Mammary microvascular endothelial cell (primary cell): Measurements from ENCODE around the gene TAGLN. TPM values are rescaled to one million over a fixed set of nuclear protein-coding genes. Genes with fewer than 3 reads are reported as not detected.

ENCODE experiments used
- total RNA-seq: library from RNA; depleted of rRNA; stranded (reverse); fragments of >200 nt; gene quantifications from 2 replicates; pipeline ENCODE4 v1.2.3, GENCODE V29; 2015

Gene TAGLN
- total RNA-seq: 58.5 and 66.9 TPM in 2 replicates

GRCh38 chr11:117199053-117199915 is at the start of gene TAGLN:
TSS of gene TAGLN (plus strand) at chr11:117199370. CDS start at chr11:117203014, 3,644 bp downstream.

GRCh38 chr11:117178210-117179034 is 20.7 kb upstream of the TAGLN start, which contains the start of gene SIDT2:
TSS of gene SIDT2 (plus strand) at chr11:117178743. CDS start at chr11:117179264, 521 bp downstream.

GRCh38 chr11:117231842-117232091 is 32.6 kb downstream of the TAGLN start, which contains the start of gene PCSK7:
TSS of gene PCSK7 (minus strand) at chr11:117232073. CDS start at chr11:117229844, 2,229 bp downstream.

GRCh38 chr11:117232092-117232878 is 33.1 kb downstream of the TAGLN start, which contains the start of gene RNF214:
TSS of gene RNF214 (plus strand) at chr11:117232671. CDS start at chr11:117234273, 1,602 bp downstream.

Other genes starting within 250 kb of the TAGLN start
- 8.1 and 10.9 TPM in 2 replicates for gene SIK3, start 100.9 kb upstream of the TAGLN start, total RNA-seq
- 102 and 104 TPM in 2 replicates for gene PAFAH1B2, start 55.1 kb upstream of the TAGLN start, total RNA-seq
- 10.1 and 11.0 TPM in 2 replicates for gene SIDT2, start 20.6 kb upstream of the TAGLN start, total RNA-seq
- 48.4 and 57.8 TPM in 2 replicates for gene PCSK7, start 32.7 kb downstream of the TAGLN start, total RNA-seq
- gene RNF214, start 33.3 kb downstream of the TAGLN start, total RNA-seq: 5.5 and 7.7 TPM in 2 replicates
- gene BACE1-AS, start 92.0 kb downstream of the TAGLN start, total RNA-seq: 0.89 and 2.1 TPM in 2 replicates
- gene BACE1, start 116.9 kb downstream of the TAGLN start, total RNA-seq: 15.7 and 17.4 TPM in 2 replicates
- 23.8 and 26.2 TPM in 2 replicates for gene CEP164, start 128.5 kb downstream of the TAGLN start, total RNA-seq